ENCODE results near the gene TMPRSS9. TPM values are rescaled to one million over a fixed set of nuclear protein-coding genes. Genes with fewer than 3 reads are reported as not detected.

The TMPRSS9 gene
- total RNA-seq, 1 donor from 2014 or later, result 0.31 TPM

- peak; percentile 70 for DNase-seq
Measured at GRCh38 chr19:2423071-2423914, 63.2 kb downstream of the TMPRSS9 start.

DNA sequence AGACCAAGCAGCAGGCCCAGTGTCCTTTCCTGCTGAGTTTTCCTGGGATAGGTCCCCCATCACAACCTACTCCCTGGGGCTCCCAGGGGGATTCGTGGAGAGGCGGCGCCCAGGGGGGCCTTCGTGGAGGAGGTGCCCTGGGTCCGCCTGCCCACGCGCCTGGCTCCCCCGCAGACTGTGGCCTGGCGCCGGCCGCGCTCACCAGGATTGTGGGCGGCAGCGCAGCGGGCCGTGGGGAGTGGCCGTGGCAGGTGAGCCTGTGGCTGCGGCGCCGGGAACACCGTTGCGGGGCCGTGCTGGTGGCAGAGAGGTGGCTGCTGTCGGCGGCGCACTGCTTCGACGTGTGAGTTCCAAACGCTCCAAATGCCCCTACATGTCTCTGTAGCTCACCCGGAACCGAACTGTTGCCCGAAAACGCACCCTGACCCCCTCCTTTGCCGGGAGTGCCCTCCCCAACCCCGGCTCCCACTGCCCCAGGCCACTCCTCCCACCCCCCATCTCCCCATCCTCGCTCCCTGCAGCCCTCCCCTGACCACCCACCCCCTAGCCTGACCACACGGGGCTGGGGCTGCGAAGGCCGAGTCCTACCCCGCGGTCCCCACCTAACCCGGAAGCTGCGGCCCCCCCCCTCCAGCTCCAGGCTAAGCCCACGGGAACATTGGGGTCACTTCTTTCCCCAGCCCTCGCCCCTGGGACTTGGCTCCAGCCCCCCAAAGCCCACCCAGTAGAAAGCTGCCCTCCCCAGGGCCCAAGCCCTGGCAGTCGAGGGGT is 64.0 kb downstream of the TMPRSS9 start:
- DNase-seq, result no peak

DNA sequence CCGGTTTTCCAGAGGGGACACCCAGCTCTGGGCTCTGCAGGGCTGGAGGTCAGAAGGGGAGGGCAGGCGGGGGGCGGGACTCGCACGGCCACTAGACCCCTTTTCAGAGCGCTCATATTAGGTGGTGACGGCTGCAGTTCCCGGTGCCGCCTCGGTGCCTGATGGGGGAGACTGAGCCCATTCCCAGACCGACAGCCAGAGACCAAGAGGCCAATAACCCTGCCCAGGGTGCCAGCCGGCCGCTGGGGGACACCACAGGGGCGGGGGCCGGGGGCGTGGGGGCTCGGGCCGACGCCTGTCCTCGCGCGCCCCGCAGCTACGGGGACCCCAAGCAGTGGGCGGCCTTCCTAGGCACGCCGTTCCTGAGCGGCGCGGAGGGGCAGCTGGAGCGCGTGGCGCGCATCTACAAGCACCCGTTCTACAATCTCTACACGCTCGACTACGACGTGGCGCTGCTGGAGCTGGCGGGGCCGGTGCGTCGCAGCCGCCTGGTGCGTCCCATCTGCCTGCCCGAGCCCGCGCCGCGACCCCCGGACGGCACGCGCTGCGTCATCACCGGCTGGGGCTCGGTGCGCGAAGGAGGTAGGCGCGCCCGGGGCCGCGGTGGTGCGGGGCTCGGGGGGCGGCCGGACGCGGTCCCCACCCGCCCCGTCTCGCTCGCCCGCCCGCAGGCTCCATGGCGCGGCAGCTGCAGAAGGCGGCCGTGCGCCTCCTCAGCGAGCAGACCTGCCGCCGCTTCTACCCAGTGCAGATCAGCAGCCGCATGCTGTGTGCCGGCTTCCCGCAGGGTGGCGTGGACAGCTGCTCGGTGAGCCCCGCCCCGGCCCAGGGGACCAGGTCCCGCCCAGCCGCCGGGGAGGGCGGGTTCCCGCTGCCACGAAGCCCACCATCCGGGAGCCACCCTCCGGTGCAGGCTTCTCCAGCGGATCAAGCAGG is 64.9 kb downstream of the TMPRSS9 start:
- DNase-seq, result peak; percentile 83

- DNase-seq, result no peak
Measured at GRCh38 chr19:2425622-2426581, 65.8 kb downstream of the TMPRSS9 start.

DNA sequence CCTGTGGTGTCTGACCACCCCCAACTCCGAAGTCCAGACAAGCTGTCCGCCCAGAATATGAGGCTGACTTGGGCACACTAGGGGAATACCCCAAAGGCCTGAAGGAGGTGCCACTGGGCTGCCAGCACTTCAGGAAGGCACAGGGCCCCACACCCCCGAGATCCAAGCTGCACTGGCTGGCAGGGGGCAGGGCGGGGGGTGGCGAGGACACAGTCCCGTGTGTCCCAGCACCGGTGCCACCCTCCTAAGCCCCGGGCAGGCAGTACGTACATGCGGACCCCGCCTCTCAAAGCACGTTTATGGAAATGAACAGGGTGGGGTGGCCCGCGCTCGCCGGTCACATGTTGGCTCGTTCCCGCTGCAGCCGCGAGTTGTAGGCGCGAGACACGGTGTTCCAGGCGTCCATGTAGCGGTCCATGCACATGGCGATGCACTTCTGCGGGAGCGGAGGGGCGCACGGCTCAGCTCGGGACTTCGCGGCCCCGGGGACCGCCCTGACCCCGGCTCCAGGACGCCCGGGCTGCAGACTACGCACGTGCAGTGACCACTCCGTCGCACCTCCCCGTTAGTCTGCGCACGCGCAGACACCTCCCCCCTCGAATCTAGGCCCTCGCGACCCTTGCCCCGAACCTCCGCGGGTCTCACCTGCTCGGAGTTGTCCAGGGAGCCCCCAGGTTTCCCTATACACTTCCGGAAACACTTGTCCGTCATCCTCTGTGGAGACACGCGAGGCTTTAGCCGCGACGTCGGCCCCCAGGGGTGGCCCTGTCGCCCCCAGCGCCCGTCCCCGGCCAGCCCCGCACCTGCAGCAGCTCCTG is 66.8 kb downstream of the TMPRSS9 start:
- DNase-seq, result peak; percentile 54

- peak; percentile 99 for DNase-seq
Measured at GRCh38 chr19:2427429-2428320, 67.6 kb downstream of the TMPRSS9 start, which contains the start of gene TIMM13. TSS of gene TIMM13 (minus strand) at chr19:2427586. CDS start at chr19:2427533, 53 bp downstream.

- peak; percentile 63 for DNase-seq
Measured at GRCh38 chr19:2428321-2428690, 68.2 kb downstream of the TMPRSS9 start.

DNA sequence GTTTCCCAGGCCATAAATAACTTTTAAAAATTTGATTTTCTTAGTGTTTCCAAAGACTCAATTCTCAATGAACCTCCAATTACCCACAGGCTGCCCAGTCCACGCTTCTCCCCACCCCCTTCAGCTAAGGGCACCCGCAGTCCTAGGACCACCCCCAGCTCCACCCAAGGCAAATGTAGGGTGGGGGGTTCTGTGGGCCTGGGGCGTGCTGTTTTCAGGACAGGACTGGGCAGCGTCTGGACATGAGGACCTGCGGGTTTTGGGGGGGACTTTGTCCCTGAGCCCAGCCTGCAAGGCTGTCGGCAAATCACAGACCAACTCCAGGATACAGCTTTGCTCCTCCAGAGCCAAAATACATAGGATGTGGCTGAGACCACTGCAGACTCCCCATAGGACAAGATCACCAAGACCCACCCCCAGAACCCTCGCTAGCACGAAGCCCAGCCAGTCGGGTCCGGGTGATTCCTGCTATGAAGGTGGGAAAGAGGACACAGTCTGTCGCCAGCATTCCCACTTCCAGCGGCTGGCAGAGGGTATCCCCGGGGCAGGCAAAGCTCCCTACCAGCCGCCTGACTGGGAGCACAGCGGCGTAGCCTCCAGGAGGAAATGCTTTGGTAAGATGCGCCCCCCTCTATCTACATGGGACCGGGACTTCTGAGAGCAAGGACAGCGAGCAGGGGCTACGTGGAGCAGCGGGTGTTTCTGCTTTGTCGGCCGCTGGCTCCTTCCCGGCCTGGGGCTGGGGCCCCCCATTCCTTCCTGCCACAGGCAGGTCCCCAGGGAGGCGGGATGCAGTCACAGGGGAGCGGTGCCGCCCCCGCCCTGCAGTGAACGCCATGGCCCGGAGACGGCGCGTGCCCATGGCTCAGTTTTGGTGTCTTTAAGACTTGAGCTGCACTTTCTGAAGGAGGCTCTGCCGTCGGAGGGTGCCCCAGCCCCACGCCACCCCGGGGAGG is 69.0 kb downstream of the TMPRSS9 start:
- no peak for DNase-seq

GRCh38 chr19:2429917-2430535 is 70.0 kb downstream of the TMPRSS9 start:
- no peak for DNase-seq

GRCh38 chr19:2431318-2432055 is 71.4 kb downstream of the TMPRSS9 start:
- no peak for DNase-seq

DNA sequence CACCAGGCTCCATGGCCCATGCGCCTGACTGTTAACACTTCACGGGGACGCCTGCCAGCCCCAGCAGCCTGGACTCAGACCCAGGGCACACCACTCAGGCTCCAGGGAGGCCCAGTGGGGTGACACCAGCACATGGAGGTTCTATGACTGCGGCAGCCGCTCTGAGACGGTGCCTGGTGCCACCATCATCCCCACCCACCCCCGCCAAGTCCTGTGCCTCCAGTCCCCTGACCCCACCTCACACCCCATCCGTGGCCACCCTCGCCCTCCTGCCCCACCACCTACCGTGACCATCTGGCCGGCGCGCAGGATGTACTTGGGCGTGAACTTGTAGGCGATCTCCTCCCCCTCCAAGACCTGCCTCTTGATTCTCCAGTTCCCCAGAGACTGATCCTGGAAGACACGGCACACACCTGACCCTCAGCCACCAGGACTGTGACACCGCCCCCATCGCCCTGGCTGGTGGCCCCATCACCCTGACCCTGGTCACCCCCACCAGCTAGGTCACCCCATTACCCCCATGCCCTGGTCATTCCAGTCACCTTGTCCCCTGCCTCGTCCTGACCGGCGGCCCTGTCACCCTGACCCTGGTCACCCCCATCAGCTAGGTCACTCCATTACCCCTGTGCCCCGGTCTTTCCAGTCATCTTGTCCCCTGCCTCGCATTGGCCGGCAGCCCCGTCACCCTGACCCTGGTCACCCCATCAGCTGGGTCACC is 72.2 kb downstream of the TMPRSS9 start:
- DNase-seq, result no peak

GRCh38 chr19:2433854-2434253 is 73.8 kb downstream of the TMPRSS9 start:
- DNase-seq, result no peak

GRCh38 chr19:2434267-2434666 is 74.2 kb downstream of the TMPRSS9 start:
- DNase-seq, result no peak

- DNase-seq, result no peak
Measured at GRCh38 chr19:2434721-2435265, 74.7 kb downstream of the TMPRSS9 start.

GRCh38 chr19:2436384-2436783 is 76.3 kb downstream of the TMPRSS9 start:
- no peak for DNase-seq

DNA sequence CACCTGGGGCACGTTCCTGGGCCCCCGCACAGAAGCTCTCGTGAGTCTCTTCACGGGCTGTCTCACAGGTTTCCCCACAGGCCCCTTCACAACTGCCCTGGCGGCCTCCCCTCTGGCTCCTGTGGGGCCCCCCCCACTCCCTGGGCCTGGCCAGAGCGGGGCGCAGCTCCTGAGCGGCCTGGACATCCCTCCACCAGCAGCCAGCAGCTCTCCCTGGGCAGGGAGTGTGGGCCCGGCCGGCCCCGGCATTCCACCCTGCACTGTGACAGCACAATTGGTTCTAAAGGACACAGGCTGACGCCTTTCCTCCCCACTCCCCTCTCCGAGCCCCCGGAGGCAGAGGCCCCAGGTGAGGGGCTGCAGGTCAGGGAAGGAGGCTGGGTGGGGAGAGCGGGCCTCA is 76.9 kb downstream of the TMPRSS9 start:
- DNase-seq, result no peak

Data from tongue (tissue), 2 donors.